ENCODE measurements around the gene MAP3K2.

MAP3K2 gene

GRCh38 chr2:127351603-127352002 lies 36.2 kb downstream of the MAP3K2 start:
- no peak for DNase-seq (ENCODE audit: low spot score)

GRCh38 chr2:127348426-127349000 lies 39.3 kb downstream of the MAP3K2 start:
- DNase-seq (ENCODE audit: low spot score), result no peak

- no peak for DNase-seq (ENCODE audit: low spot score)
These were observed 39.9 kb downstream of the MAP3K2 start for GRCh38 chr2:127347734-127348392.

GRCh38 chr2:127347015-127347414 lies 40.8 kb downstream of the MAP3K2 start:
- no peak for DNase-seq (ENCODE audit: low spot score)

GRCh38 chr2:127343277-127343676 lies 44.5 kb downstream of the MAP3K2 start:
- DNase-seq (ENCODE audit: low spot score), result no peak

- DNase-seq (ENCODE audit: low spot score), result no peak
These were observed 45.7 kb downstream of the MAP3K2 start for GRCh38 chr2:127342101-127342500.

- DNase-seq (ENCODE audit: low spot score), result no peak
These were observed 55.4 kb downstream of the MAP3K2 start for GRCh38 chr2:127332335-127332734.

GRCh38 chr2:127330753-127331152 lies 57.0 kb downstream of the MAP3K2 start:
- DNase-seq (ENCODE audit: low spot score), result no peak

- no peak for DNase-seq (ENCODE audit: low spot score)
These were observed 61.4 kb downstream of the MAP3K2 start for GRCh38 chr2:127326289-127326945.

GRCh38 chr2:127324635-127325034 lies 63.1 kb downstream of the MAP3K2 start:
- DNase-seq (ENCODE audit: low spot score), result peak; percentile 20

- DNase-seq (ENCODE audit: low spot score), result no peak
These were observed 66.5 kb downstream of the MAP3K2 start for GRCh38 chr2:127321303-127321702.

GRCh38 chr2:127320586-127321275 lies 67.0 kb downstream of the MAP3K2 start:
- DNase-seq (ENCODE audit: low spot score), result no peak

GRCh38 chr2:127320067-127320466 lies 67.7 kb downstream of the MAP3K2 start:
- no peak for DNase-seq (ENCODE audit: low spot score)

GRCh38 chr2:127314193-127314988 lies 73.4 kb downstream of the MAP3K2 start:
- DNase-seq (ENCODE audit: low spot score), result no peak

- DNase-seq (ENCODE audit: low spot score), result no peak
These were observed 74.4 kb downstream of the MAP3K2 start for GRCh38 chr2:127313406-127313805.

GRCh38 chr2:127310980-127311379 lies 76.8 kb downstream of the MAP3K2 start:
- DNase-seq (ENCODE audit: low spot score), result no peak

GRCh38 chr2:127309468-127309867 lies 78.3 kb downstream of the MAP3K2 start:
- DNase-seq (ENCODE audit: low spot score), result no peak

- DNase-seq (ENCODE audit: low spot score), result no peak
These were observed 79.1 kb downstream of the MAP3K2 start for GRCh38 chr2:127308586-127309138.

GRCh38 chr2:127305990-127306585 lies 81.7 kb downstream of the MAP3K2 start:
- no peak for DNase-seq (ENCODE audit: low spot score)

GRCh38 chr2:127302168-127302567 lies 85.6 kb downstream of the MAP3K2 start:
- no peak for DNase-seq (ENCODE audit: low spot score)

All from putamen (tissue), 1 donor.